ENCODE results near the gene RASSF5. TPM values are rescaled to one million over a fixed set of nuclear protein-coding genes. Genes with fewer than 3 reads are reported as not detected.

RASSF5 gene
- total RNA-seq, 1 donor from 2014 or later: 0.51 TPM

DNA sequence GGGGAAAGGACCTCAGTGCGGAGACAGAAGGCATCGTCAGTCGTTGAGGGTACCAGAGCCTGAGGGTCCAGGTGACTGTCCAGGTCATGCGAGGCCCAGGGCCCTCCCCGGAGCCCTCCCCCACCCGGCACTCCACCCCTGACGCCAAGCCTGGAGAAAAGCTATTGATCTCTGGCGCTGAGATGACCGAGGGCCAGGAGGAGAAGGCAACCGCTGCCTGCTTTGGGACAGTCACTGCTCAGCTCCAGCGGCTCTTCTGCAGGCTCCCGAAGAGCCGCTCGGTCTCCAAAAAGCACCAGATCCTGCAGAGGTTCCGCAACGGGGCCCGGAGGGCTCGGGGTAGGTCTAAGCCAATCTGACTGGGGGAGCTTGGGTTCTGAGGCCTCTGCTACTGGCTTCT, 10.9 kb downstream of the RASSF5 start:
- DNase-seq: no peak

- DNase-seq: no peak
These were observed 11.4 kb downstream of the RASSF5 start for GRCh38 chr1:206518743-206519142.

DNA sequence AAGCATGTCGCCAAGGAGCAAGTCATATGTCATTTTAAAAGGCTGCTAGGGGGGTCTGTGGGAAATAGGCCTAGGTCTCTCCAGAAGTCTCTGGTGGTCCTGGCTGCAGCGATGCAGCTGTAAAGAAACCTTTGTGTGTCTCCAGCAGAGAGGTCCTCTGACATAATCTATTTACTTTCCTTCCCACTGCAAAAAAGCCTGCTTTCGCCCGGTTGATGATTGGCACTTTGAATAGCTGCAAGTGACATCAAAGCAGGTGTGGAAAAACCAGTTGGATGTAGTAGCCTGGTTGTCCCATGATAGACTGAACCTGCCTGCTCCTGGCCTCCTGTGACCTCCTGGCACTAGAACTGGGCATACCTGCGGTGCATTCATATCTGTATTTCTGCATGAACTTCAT, 13.8 kb downstream of the RASSF5 start:
- DNase-seq: no peak

- DNase-seq: no peak
These were observed 14.5 kb downstream of the RASSF5 start for GRCh38 chr1:206521694-206522402.

DNA sequence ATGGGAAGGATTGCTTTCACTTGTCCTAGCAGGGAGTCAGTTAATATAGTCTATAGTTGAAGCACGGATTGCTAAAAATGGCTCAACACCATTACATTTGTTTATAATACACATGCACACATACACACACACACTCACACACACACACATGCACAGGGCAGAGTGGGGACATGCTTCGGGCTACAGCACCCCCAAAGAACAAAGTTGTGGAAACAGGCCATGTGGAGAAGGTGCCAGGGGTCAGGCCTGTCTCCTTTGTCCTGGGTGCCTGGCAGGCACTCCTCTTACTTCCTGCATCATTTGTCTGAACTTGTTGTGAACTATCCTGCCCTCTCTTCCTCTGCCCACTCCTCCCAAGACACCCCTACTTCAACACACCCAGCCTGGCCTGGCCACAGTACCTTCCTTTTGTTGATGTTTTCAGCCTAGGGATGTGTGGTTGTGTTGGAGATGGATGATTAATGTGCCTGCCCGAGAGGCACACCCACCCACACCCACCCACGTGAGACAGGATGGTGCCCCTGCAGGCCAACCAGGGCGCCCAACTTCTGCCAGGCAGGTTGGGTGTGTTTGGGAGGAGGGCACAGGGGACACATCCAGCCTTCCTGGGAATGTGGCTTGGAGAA, 17.5 kb downstream of the RASSF5 start:
- no peak for DNase-seq

- peak; percentile 37 for DNase-seq
These were observed 19.0 kb downstream of the RASSF5 start for GRCh38 chr1:206526064-206526911.

GRCh38 chr1:206529425-206529824, 22.1 kb downstream of the RASSF5 start:
- no peak for DNase-seq

DNA sequence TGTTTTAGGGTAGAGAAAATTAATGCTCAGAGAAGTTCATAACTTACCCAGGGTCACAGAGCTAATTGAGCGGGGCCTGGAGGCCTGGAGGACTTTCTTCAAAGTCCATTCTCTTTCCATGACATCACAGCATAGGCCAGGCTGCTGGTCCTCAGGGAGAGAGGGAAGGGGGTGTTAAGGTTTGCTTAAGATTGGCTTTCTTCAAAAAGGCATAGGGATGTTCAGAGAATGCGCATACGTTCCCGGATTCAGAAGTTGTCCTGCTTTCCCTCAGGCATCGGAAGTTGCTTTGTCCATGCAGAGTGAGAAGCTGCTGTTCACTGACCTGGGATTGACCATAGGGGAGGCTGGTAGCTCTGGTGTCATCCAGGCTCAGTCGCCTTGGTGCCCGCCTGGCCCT, 25.0 kb downstream of the RASSF5 start:
- DNase-seq: no peak

DNA sequence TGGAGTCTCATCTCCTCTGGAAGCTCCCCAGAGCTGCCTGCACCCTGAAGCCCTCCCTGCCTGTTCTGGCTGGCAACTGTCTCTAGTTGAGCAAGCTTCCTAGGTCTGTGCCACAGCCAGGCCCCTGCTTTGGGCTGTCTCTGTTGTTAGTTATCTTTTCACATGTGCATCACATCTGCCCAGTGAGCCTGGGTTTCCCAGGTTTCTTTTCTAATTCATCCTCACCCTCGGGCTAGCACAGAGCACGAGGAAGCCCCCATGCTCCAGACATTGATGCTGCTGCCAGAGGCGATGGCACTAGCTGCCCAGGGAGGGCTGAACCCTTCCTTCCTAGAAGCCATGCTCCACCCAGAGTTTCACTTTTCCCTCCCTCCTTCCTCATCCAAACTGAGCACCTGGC, 27.2 kb downstream of the RASSF5 start:
- no peak for DNase-seq

GRCh38 chr1:206535853-206536188, 28.5 kb downstream of the RASSF5 start:
- no peak for DNase-seq

DNA sequence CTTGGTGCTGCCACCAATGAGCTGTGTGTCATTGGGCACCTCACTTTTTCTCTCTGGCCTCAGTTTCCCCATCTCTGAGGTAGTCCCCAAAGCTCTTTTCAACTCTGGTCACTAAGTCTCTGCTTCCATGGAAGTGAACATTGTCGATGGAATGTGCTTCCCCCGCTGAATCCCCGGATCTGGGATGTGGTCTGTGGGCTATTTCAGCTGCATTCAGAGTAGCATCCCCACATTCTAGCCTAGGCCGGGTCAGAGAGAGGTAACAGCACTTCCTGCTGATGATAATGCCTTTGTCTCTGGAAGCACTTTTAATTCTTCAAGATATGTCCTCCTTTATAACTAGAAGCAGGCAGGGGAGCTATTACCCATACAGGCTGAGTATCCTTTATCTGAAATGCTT, 29.8 kb downstream of the RASSF5 start:
- no peak for DNase-seq

DNA sequence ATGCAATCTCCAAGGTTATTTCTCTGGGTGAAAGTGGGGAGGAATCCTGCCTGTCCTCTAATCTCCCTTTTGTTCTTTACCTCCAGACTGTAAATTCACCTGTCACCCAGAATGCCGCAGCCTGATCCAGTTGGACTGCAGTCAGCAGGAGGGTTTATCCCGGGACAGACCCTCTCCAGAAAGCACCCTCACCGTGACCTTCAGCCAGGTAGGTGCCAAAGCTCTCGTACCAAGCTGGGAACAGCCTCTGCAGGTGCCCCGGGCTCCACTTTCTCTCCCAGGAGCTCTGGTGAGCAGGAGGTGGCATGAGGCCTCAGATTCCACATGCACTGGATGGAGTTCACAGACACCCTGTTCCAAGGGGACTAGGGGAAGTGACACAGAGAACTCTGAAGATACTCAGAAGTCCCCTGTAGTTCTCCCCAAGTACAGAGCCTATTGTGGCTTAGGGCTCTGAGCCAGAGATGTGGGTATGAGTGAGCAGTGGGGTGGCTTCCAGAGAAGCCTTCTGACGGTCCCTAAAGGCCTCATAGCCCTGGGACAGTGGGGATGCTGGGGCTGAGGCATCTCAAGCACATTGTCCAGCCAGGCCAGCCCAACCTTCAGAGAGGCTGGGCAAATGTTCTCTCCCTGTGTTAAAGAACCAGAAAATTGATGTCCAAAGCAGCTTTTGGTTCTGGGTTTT, 30.9 kb downstream of the RASSF5 start:
- no peak for DNase-seq

GRCh38 chr1:206538901-206539640, 31.7 kb downstream of the RASSF5 start:
- no peak for DNase-seq

GRCh38 chr1:206540044-206540780, 32.9 kb downstream of the RASSF5 start:
- no peak for DNase-seq

GRCh38 chr1:206541236-206541833, 34.0 kb downstream of the RASSF5 start:
- DNase-seq: no peak

DNA sequence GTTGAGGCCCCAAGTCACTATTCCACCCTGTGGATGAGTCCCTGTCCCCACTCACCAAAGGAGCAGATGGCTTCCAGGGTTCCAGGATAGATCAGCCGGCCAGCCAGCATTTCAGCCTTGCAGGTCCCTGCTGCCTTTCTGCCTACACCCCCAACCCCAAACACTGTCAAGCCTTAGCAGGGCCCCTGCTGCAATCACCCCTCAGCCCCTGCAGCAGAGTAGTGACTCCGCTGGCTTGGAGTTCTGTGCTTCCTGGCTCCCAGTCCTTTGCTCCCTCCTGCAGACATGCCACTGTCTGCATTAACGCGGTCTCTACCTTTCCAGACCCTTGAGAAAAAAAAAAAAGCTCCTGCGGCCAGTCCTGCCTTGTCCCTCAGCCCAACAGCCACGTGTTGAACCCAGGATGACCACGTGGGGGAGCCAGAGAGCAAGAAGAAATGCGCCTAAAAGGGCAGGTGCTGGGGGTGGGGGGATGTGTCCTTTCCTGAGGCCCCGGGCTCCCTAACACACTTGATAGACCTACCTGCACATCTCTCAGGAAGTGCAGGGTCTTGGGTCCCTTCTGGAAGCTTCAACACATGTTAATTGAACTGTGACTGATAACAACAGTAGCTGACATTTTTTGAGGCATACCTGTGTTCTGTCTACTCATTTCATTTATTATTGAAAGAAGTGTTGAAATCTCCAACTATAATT, 37.4 kb downstream of the RASSF5 start:
- peak; percentile 77 for DNase-seq

- DNase-seq: no peak
These were observed 38.0 kb downstream of the RASSF5 start for GRCh38 chr1:206545351-206545750.

DNA sequence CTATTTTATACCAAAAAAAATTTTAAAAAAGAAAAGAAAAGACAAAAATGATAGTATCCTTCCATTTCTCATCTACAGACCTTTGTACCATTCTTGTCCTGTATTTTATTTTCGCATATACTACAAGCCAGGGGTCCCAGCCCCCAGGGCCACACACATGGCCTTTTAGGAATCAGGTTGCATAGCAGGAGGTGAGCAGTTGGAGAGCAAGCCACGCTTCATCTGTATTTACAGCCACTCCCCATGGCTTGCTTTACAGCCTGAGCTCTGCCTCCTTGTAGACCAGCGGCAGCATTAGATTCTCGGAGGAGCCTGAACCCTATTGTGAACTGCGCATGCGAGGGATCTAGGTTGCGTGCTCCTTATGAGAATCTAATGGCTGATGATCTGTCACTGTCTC, 39.8 kb downstream of the RASSF5 start:
- DNase-seq: no peak

- peak; percentile 5 for DNase-seq
These were observed 43.1 kb downstream of the RASSF5 start for GRCh38 chr1:206550446-206550845.

GRCh38 chr1:206551296-206551985, 44.1 kb downstream of the RASSF5 start:
- no peak for DNase-seq
